HL-60/S4 (cell line): ENCODE measurements around the gene RALY.
"Not testable (repeated sequence)": the region's sequence is repeated elsewhere in the genome, so short reads cannot be mapped to it uniquely, and the experiment has no call there.

Source experiments
- in situ Hi-C: fragments of 300-500 bp; cut with MboI; formaldehyde crosslinking; loops from 2 replicates; pipeline ENCODE4 v1.14.3; 2022; ENCODE audit warnings: low sequenced_read_pairs

The RALY gene

DNA sequence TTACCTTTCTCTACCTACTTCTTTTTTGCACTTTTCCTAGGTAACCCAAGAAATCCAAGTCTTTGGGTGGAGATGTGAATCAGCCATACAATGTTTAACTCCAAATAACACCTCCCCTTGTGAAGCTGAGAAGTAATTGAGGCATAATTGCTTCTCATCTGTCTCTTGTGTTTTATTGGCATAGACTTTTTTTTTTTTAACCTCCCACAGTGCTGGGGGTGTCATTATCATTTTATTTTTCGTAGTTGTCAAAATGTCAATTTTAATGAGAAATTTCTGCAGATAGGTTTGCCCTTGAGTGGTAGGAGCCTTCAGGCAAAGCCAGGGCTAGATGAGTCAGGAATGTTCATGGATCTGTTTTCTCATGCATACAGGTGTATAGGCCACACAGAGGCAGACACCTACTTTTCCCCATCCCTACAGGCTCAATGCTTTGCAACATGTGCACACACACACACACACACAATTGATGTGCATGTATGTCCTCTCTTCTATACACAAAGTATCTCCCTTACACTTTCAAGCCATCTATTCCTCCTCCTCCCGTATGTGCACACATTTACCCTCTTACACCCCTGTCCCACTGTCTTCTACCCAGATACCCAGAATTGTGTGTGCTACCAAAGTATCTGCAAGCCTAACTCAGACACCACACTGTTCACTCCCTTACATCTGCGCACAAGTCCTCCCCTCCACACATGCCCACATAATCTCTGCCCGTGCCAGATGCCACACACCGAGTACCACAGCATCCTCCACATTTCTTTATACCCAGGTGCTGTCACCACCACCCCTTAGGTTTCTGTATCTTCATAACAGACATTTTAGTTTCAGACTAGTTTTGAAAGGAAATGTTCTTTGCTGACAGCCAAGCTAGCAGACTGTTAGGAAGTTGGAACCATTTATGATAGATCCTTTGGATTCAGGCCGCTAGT is 22.0 kb downstream of the RALY start:
- in situ Hi-C loops = no loop called here

GRCh38 chr20:34016736-34017135 is 23.0 kb downstream of the RALY start:
- in situ Hi-C loops = no loop called here

GRCh38 chr20:34017610-34018009 is 23.9 kb downstream of the RALY start:
- in situ Hi-C loops = no loop called here

GRCh38 chr20:34018166-34018565 is 24.5 kb downstream of the RALY start:
- in situ Hi-C loops = no loop called here

DNA sequence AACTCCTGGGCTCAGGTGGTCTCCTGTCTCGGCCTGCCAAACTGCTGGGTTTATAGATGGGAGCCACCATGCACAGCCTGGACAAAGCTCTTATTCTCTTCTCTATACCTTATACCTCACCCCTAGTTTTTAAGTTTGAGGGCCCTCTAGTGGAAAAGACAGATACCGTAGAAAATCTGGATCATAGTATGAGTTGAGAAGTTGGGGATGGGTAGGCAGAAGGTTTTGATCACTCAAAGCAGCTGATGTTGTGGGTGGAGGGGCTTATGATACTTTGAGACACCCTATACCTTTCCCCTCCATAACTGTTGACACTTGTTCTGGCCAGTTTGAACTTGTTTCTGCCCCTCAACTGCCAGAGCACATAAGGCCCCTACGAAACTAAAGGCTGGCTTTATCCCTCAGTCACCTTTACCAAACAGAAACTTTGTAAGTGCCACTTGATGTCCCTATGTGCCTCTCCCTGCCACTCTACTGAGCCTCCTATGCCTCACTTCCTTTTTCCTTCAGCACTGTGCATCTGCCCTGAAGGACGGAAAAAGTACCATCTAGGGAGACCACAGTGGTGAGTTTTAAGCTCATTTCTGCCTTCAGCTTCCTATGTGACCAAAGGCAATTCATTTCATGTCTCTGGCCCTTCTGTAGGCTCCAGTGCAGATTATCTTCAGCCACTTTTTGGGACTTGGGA is 28.6 kb downstream of the RALY start:
- in situ Hi-C loops = no loop called here

- in situ Hi-C loops = no loop called here
These were observed 29.1 kb downstream of the RALY start for GRCh38 chr20:34022839-34023234.

DNA sequence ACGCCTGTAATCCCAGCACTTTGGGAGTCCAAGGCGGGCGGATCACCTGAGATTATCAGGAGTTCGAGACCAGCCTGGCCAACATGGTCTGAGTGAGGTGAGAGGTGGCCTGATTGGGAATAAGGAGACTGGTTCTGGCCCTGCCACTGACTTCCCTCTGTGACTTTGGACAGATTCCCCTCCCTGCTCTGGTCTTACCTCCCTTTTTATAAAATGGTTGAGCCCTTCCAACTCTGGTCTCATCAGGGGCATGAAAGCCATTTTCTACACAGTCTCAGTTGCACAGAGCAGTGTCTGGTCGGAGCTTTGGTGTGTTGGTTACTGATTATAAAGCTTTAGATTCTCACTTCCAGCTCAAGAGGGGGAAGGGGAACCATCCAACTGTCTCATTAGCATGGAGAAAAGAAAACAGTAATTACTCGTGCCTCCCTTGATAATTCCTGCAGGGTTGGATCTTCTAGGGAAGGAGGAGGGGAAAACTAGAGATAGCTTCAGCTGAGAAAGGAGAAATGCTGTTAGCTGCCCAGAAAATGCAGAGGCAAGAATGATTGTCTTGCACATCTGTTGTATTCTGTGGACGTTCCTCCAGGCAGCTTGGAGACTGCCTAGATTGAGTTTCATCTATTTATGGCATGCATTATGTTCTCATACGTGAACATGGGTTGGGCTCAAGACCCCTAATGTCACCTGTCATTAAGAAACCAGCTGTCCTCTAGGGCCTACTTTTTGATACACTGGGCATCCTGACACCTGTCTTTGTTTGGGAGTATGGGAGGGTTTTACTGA is 30.4 kb downstream of the RALY start:
- in situ Hi-C loops = no loop called here

DNA sequence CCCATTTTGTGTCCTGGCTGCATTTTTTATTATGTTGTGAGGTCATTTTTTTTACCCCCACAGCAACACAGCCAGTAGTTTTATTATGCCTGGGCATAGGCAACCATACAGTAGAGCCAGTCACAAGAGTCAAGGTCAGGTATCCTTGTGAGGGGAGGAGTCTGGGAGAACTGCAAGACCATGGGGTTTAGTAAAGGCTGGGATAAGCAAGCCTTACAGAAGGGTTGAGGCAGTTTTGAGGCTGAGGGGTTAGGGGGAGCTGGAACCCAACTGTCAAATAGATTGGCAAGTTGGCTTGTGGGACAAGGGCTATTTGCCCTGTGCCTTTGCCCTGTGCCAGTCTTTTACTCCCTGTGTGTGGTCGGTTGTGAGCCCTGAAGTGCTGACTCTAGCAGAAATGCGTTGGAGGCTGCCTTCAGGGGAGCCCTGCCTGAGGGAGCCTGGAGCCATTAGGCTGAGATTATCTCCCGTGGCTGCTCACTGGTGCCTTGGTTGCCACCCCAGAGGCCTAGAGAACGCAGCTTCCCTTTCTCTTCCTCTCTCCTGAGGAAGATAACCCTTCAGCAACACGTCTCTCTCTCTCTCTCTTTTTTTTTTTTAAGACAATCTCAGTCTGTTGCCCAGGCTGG is 31.1 kb downstream of the RALY start:
- in situ Hi-C loops = no loop called here

GRCh38 chr20:34028013-34028412 is 34.3 kb downstream of the RALY start:
- in situ Hi-C loops = not testable (repeated sequence)

GRCh38 chr20:34029415-34029814 is 35.7 kb downstream of the RALY start:
- in situ Hi-C loops = no loop called here

DNA sequence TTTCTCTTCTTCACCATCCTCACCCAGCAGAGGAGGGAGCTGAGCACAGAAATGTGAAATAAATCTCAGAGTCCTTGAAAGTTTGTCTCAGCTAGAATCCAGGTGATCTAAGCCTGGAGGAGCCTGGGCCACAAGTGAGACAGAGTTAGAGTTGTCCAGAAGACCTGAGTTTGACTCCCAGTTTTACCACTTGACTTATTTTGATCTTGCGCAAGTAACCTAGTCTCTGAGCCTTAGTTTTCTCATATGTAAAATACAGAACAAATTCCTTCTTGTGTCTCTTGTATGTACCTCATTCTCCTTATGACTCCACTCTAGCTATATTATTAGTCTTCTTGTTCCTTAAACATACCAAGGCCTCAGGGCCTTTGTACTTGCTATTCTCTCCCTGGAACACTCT is 36.7 kb downstream of the RALY start:
- in situ Hi-C loops = no loop called here

DNA sequence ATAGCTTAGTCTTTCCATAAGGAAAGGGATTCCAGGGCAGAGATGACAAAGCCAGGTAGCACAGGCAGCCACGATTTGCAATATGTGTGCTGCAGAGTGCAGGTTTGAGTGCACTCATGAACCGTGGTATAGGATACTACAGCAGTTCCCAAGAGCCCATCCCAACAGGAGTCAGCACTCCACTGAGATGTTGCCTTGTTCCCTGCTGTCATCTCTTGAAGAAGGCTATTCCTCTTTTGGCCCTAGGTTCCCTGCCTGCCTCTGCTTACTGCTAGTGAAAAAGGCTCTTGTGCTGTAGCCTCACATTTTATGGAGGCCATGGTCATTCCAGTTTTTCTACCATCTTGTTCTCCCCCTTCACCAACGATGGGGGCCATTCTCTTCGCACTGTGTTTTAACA is 40.2 kb downstream of the RALY start:
- in situ Hi-C loops = no loop called here

- in situ Hi-C loops = no loop called here
These were observed 43.4 kb downstream of the RALY start for GRCh38 chr20:34037121-34037520.

GRCh38 chr20:34037767-34038166 is 44.1 kb downstream of the RALY start:
- in situ Hi-C loops = no loop called here

- in situ Hi-C loops = no loop called here
These were observed 46.7 kb downstream of the RALY start for GRCh38 chr20:34040300-34040995.

DNA sequence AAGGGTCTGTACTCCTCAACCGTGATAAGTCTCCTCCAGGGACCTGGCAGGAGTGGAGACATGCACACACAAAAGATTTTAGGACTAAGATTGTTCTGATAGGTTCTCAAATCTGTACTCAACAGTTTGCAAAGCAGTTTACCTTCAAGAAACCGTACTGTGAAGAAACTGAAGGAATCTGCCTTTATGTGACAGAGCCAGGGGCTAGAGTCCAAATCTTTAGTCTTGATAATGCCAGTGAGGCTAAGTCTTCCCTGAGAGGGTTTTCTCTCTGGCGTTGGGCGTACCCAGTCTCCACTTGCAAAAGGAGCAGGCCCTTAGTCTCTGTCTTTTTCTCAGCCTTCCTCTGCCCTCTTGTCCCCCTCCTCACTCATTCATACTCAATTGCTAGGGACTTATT is 47.5 kb downstream of the RALY start:
- in situ Hi-C loops = no loop called here

- in situ Hi-C loops = no loop called here
These were observed 48.6 kb downstream of the RALY start for GRCh38 chr20:34042262-34042661.

GRCh38 chr20:34043025-34043424 is 49.3 kb downstream of the RALY start:
- in situ Hi-C loops = no loop called here

DNA sequence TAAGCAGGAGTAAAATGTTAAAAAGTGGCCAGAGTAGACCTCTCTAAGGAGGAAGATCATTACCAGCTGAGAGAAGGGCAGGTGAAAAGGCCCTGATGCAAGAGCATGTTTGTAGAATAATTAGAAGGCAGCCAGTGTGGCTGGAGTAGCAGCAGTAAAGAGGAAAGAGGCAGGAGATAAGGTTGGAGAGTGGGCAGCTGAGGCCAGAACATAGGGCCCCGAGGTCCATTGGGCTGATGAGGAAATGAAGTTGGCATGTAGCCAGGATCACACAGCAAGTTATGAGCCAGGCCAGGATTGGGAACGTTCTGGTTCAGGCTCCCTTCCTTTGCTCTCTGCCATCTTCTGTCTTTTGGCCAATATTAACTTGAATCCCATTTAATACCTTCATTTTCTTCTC is 51.6 kb downstream of the RALY start:
- in situ Hi-C loops = no loop called here

- in situ Hi-C loops = no loop called here
These were observed 52.4 kb downstream of the RALY start for GRCh38 chr20:34045930-34046725.
